ENCODE data around the gene SYNE1. TPM values are rescaled to one million over a fixed set of nuclear protein-coding genes. Genes with fewer than 3 reads are reported as not detected.

The SYNE1 gene
- total and polyA plus RNA-seq, 2 of the 8 experiments (the other 6 are each of a cell fraction or from before 2014, with no cell fraction given): 2.8 to 5.5 TPM

DNA sequence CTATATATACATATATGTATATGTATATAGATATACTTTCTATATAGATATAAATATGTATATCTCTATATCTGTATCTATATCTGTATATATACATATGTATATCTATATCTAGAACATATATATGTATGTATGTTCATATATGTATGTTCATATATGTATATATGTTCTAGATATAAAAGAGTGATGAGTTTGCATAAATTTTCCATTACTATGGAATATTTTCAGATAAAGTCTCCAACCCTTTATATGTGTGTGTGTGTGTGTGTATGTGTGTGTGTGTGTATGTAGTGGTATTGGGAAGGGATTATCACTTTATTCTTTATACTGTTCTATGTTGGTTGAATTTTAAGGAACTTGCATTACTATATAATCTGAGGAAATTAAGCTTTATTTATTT is 33.3 kb downstream of the SYNE1 start:
- H3K79me1 ChIP-seq (ENCODE audit: low read depth, low read length): no peaks in the 10 kb centered on the region
- no peak overlapping the region for H2AK5ac ChIP-seq (ENCODE audit: low read depth, low read length)
- no peaks in the 10 kb centered on the region for H3K4me1 ChIP-seq (replicated peaks in 1 of 4; ENCODE audit: control insufficient read depth in 3 of 4, insufficient read depth in 4 of 4, low read length in 3 of 4)
- no peak overlapping the region for H3K4me3 ChIP-seq (ENCODE audit: extremely low read depth in 1 of 4, insufficient read depth in 2 of 4, low read depth in 3 of 4, low read length in 4 of 4)
- no peak overlapping the region for H2BK15ac ChIP-seq (ENCODE audit: low read length)
- no peak overlapping the region for H3K14ac ChIP-seq (ENCODE audit: insufficient read length)
- no peak overlapping the region for H2BK12ac ChIP-seq (ENCODE audit: low read depth, low read length)
- H4K5ac ChIP-seq (ENCODE audit: insufficient read length, low read depth, low read length): no peak overlapping the region
- no peak overlapping the region for H3K9ac ChIP-seq (replicated peaks in 1 of 4; ENCODE audit: extremely low read depth in 1 of 4, low read depth in 3 of 4, low read length in 3 of 4)
- H3K27me3 ChIP-seq (replicated peaks in 1 of 4; ENCODE audit: control insufficient read depth in 3 of 4, extremely low read depth in 1 of 4, insufficient read depth in 3 of 4, low read length in 3 of 4): no peaks in the 10 kb centered on the region
- H2AFZ ChIP-seq (ENCODE audit: low read length): no peak overlapping the region
- no peak overlapping the region for H3K23ac ChIP-seq (ENCODE audit: insufficient read length)
- H3K23me2 ChIP-seq (ENCODE audit: low read depth, low read length): no peaks in the 10 kb centered on the region
- no peak overlapping the region for H3K18ac ChIP-seq (ENCODE audit: extremely low read depth, low read length)
- no peak overlapping the region for H2BK20ac ChIP-seq (ENCODE audit: low read length)
- H3K36me3 ChIP-seq (ENCODE audit: control insufficient read depth in 2 of 4, insufficient read depth in 4 of 4, low read length in 3 of 4): no peaks in the 10 kb centered on the region
- peak overlapping the region; percentile 69 for H3K56ac ChIP-seq (replicated peaks; ENCODE audit: insufficient read length, low read depth, low read length)
- no peak overlapping the region for H3K27ac ChIP-seq (ENCODE audit: low read depth, low read length)
- ChIA-PET CTCF (ENCODE audit: partially characterized antibody) (interaction anchor here (0.9 to 1.2 kb wide), 3 partner anchors 10 to 27 kb away, joined by 3 to 5 read pairs (median 4); no protein-coding TSS in a partner anchor), POLR2A (ENCODE audit: partially characterized antibody) (no interaction called here)
- H4K91ac ChIP-seq (replicated peaks; ENCODE audit: insufficient read length, low read length): no peak overlapping the region
- no peaks in the 10 kb centered on the region for H3K79me2 ChIP-seq (ENCODE audit: control insufficient read depth in 1 of 2, insufficient read depth in 2 of 2, low read length in 2 of 2)
- H4K8ac ChIP-seq (ENCODE audit: extremely low read depth, insufficient read depth, low read length): no peak overlapping the region
- FAIRE-seq (no peak), DNase-seq (ENCODE audit: low read depth in 1 of 2, low spot score in 2 of 2) (no peak)
- H2BK120ac ChIP-seq (replicated peaks; ENCODE audit: low read depth, low read length): no peak overlapping the region
- H3K4me2 ChIP-seq (ENCODE audit: insufficient read depth in 1 of 2, low read depth in 2 of 2, low read length in 2 of 2): no peak overlapping the region
- H3K9me3 ChIP-seq (ENCODE audit: insufficient read depth in 2 of 2, low read depth in 1 of 2, low read length in 1 of 2): no peaks in the 10 kb centered on the region
- H4K20me1 ChIP-seq (replicated peaks in 1 of 2; ENCODE audit: control insufficient read depth in 1 of 2, insufficient read depth in 2 of 2, low read length in 2 of 2): no peaks in the 10 kb centered on the region
- no peak overlapping the region for H2BK5ac ChIP-seq (ENCODE audit: low read depth, low read length)
- no peak overlapping the region for H3K4ac ChIP-seq (replicated peaks; ENCODE audit: insufficient read length, low read depth, low read length)
- TF ChIP-seq CBX8 (IDR thresholded peaks at IDR 0.05; ENCODE audit: borderline replicate concordance, low read depth, low read length) (no peak), RAD21 (IDR thresholded peaks at IDR 0.05 in 1 of 2, conservative IDR thresholded peaks at IDR 0.05 in 1 of 2; ENCODE audit: low read depth in 2 of 2, low read length in 2 of 2) (no peak), TBP (IDR thresholded peaks at IDR 0.05; ENCODE audit: low read depth, low read length) (no peak), SAP30 (IDR thresholded peaks at IDR 0.05; ENCODE audit: insufficient read depth, insufficient replicate concordance, low read length) (no peak), POLR2A (IDR thresholded peaks at IDR 0.05; ENCODE audit: control extremely low read depth in 1 of 2, low read depth in 2 of 2, low read length in 2 of 2) (no peak), JUN (IDR thresholded peaks at IDR 0.05; ENCODE audit: low read depth, low read length) (no peak), NANOG (IDR thresholded peaks at IDR 0.05; ENCODE audit: insufficient read depth, low read depth, low read length, poor library complexity, severe bottlenecking) (no peak), KDM4A (IDR thresholded peaks at IDR 0.05; ENCODE audit: low read depth, low read length, severe bottlenecking) (no peak), EGR1 (IDR thresholded peaks at IDR 0.05; ENCODE audit: borderline replicate concordance, low read depth, low read length) (no peak), SIN3A (conservative IDR thresholded peaks at IDR 0.05 in 1 of 2, IDR thresholded peaks at IDR 0.05 in 1 of 2; ENCODE audit: low read depth in 1 of 2, low read length in 2 of 2) (no peak), CTBP2 (IDR thresholded peaks at IDR 0.05; ENCODE audit: borderline replicate concordance, insufficient read depth, insufficient read length, low read length) (no peak), MAFK (IDR thresholded peaks at IDR 0.05; ENCODE audit: low read depth, low read length) (no peak), NRF1 (IDR thresholded peaks at IDR 0.05; ENCODE audit: low read depth, low read length) (no peak), PHF8 (conservative IDR thresholded peaks at IDR 0.05; ENCODE audit: low read depth, low read length) (no peak), EZH2 (IDR thresholded peaks at IDR 0.05; ENCODE audit: low read depth, low read length, severe bottlenecking) (no peak)

Data from H1 (cell line).